Smooth muscle cell (in vitro differentiated cells): ENCODE data around the gene EFS. TPM values are rescaled to one million over a fixed set of nuclear protein-coding genes. Genes with fewer than 3 reads are reported as not detected.
"Not testable (repeated sequence)": the region's sequence is repeated elsewhere in the genome, so short reads cannot be mapped to it uniquely, and the experiment has no call there.

ENCODE experiments used
- DNase-seq: peaks from one replicate; lab custom pipeline; 2025; ENCODE audit not compliant: unreplicated experiment; lab: John Stamatoyannopoulos, UW
- H2AFZ ChIP-seq: fragments of 200-600 bp; sonication (generic); 2 replicates; pipeline ENCODE4 v1.6.0; 2016; ENCODE audit warnings: antibody characterized with exemption, low read depth, mild to moderate bottlenecking
- H3F3A ChIP-seq: fragments of 200-600 bp; sonication (generic); 2 replicates; pipeline ENCODE4 v1.6.0; 2017; ENCODE audit warnings: antibody characterized with exemption, low read depth
- H3K27ac ChIP-seq: fragments of 200-600 bp; sonication (generic); 2 replicates; pipeline ENCODE4 v1.5.1; 2016; ENCODE audit warnings: low read depth, mild to moderate bottlenecking
- H3K27me3 ChIP-seq: fragments of 200-600 bp; sonication (generic); 2 replicates; pipeline ENCODE4 v1.6.1; 2016; ENCODE audit warnings: low read depth, mild to moderate bottlenecking
- H3K36me3 ChIP-seq: fragments of 200-600 bp; sonication (generic); 2 replicates; pipeline ENCODE4 v1.5.1; 2016; ENCODE audit warnings: low read depth
- H3K4me1 ChIP-seq: fragments of 200-600 bp; sonication (generic); 2 replicates; pipeline ENCODE4 v1.5.1; 2016; ENCODE audit warnings: low read depth
- H3K4me2 ChIP-seq: fragments of 200-600 bp; sonication (generic); 2 replicates; pipeline ENCODE4 v1.6.0; 2016; ENCODE audit warnings: mild to moderate bottlenecking
- H3K4me3 ChIP-seq: fragments of 200-600 bp; sonication (generic); 2 replicates; pipeline ENCODE4 v1.5.1; 2016; ENCODE audit warnings: mild to moderate bottlenecking
- H3K79me2 ChIP-seq: fragments of 200-600 bp; sonication (generic); 2 replicates; pipeline ENCODE4 v1.6.0; 2016; ENCODE audit warnings: low read depth, mild to moderate bottlenecking
- H3K9ac ChIP-seq: fragments of 200-600 bp; sonication (generic); 2 replicates; pipeline ENCODE4 v1.6.0; 2016; ENCODE audit warnings: low read depth
- H3K9me3 ChIP-seq: fragments of 200-600 bp; sonication (generic); replicated peaks from 2 replicates; pipeline ENCODE4 v1.5.1; 2016; ENCODE audit warnings: low read depth
- H4K20me1 ChIP-seq: fragments of 200-600 bp; sonication (generic); 2 replicates; pipeline ENCODE4 v1.6.0; 2016; ENCODE audit warnings: low read depth
- WGBS: methylation state at CpG from one replicate; pipeline ENCODE4 v1.1.7; 2016; ENCODE audit warnings: low lambda C conversion rate; 5-methylcytosine and 5-hydroxymethylcytosine counted together
- polyA plus RNA-seq: library from polyadenylated mRNA; unstranded; fragments of >200 nt; fragmentation: Nextera tagmentation; extraction: Ambion mirVana; gene quantifications from 2 replicates; pipeline ENCODE4 v1.2.1, GENCODE V29; 2016
- total RNA-seq: library from RNA; depleted of rRNA; stranded (reverse); fragments of >200 nt; gene quantifications from 2 replicates; pipeline ENCODE4 v1.2.3, GENCODE V29; 2014
- TF ChIP-seq, protein P1 (sequence below): fragments of 200-600 bp; sonication (generic); IDR thresholded peaks from 2 replicates; pipeline ENCODE4 v1.5.1; 2017; ENCODE audit warnings: borderline replicate concordance, mild to moderate bottlenecking, antibody characterized with exemption; ENCODE audit not compliant: insufficient read depth, poor library complexity, severe bottlenecking

The EFS gene
- total and polyA plus RNA-seq, 2 experiments from 2014 or later, result 23.9 to 41.3 TPM

GRCh38 chr14:23388996-23389395 is 24.0 kb upstream of the EFS start:
- Histone ChIP-seq H3F3A (no peaks in the 10 kb centered on the region), H3K9ac (no peak overlapping the region), H4K20me1 (no peaks in the 10 kb centered on the region), H3K4me2 (no peak overlapping the region), H3K4me3 (no peak overlapping the region), H3K27ac (no peak overlapping the region), H3K4me1 (no peaks in the 10 kb centered on the region), H3K27me3 (no peaks in the 10 kb centered on the region), H3K36me3 (no peaks in the 10 kb centered on the region), H2AFZ (no peak overlapping the region), H3K9me3 (no peaks in the 10 kb centered on the region), H3K79me2 (no peaks in the 10 kb centered on the region)
- TF ChIP-seq, protein P1, sequence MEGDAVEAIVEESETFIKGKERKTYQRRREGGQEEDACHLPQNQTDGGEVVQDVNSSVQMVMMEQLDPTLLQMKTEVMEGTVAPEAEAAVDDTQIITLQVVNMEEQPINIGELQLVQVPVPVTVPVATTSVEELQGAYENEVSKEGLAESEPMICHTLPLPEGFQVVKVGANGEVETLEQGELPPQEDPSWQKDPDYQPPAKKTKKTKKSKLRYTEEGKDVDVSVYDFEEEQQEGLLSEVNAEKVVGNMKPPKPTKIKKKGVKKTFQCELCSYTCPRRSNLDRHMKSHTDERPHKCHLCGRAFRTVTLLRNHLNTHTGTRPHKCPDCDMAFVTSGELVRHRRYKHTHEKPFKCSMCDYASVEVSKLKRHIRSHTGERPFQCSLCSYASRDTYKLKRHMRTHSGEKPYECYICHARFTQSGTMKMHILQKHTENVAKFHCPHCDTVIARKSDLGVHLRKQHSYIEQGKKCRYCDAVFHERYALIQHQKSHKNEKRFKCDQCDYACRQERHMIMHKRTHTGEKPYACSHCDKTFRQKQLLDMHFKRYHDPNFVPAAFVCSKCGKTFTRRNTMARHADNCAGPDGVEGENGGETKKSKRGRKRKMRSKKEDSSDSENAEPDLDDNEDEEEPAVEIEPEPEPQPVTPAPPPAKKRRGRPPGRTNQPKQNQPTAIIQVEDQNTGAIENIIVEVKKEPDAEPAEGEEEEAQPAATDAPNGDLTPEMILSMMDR, result no peak
- no peak for DNase-seq
- 94% methylated on average over 8 of the region's 8 CpGs for WGBS

DNA sequence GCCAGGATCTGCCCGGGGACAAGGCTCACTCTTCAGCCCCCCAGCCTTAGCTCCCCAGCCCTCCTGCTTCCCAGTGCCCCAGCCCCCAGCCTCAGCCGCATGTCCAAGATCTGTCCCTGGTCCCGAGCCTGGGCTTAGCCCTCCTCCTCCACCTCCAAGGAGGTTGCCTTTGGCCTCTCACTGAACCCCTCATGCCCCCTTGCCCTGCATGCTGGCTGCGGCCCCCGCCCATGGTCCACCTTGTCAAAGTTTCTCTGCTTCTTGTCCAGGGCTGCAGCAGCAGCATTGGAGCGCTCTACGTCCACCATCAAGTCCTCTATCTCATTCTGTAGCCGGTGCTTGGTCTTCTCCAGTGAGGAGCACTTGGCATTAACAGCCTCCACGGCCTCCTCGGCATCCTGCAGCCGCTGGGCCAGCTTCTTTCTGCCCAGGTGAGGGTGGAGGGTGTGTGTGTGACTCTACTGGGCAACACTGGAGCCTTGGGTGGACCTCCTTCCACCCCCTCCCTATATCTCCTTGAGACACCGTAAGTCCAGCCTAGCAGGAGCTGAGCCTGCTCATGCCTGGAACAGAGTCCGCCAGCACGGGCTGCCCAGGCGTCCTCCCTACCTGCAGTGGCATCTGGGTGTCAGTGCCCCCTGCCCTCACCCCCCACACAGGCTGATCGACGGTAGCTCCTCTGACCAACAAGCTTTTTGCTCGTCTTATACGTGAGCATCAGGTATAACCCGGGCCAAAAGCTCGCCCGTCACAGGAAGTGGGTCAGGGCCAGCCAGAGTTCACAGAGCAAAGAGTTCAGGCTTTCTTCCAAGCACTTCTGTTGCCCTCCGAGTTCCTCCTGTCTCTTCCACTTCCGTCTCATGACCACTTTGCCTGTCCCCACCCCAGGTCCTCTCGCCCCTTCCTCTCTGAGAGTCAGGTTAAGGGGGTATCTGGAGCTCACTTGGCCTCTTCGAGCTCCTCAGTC is 23.2 kb upstream of the EFS start:
- Histone ChIP-seq H3K9me3 (no peaks in the 10 kb centered on the region), H3K4me2 (no peak overlapping the region), H4K20me1 (no peaks in the 10 kb centered on the region), H3F3A (no peaks in the 10 kb centered on the region), H3K27me3 (no peaks in the 10 kb centered on the region), H3K79me2 (no peaks in the 10 kb centered on the region), H3K4me1 (no peaks in the 10 kb centered on the region), H3K4me3 (no peak overlapping the region), H3K27ac (no peak overlapping the region), H2AFZ (no peak overlapping the region), H3K9ac (no peak overlapping the region), H3K36me3 (no peaks in the 10 kb centered on the region)
- TF ChIP-seq, protein P1, result no peak
- no peak for DNase-seq
- 91% methylated on average over 23 of the region's 26 CpGs for WGBS

GRCh38 chr14:23386999-23387398 is 22.0 kb upstream of the EFS start:
- Histone ChIP-seq H3K9ac (no peak overlapping the region), H3F3A (no peaks in the 10 kb centered on the region), H3K4me3 (no peak overlapping the region), H4K20me1 (no peaks in the 10 kb centered on the region), H3K4me1 (no peaks in the 10 kb centered on the region), H3K27ac (no peak overlapping the region), H3K9me3 (no peaks in the 10 kb centered on the region), H3K36me3 (no peaks in the 10 kb centered on the region), H3K27me3 (no peaks in the 10 kb centered on the region), H3K4me2 (no peak overlapping the region), H3K79me2 (no peaks in the 10 kb centered on the region), H2AFZ (no peak overlapping the region)
- TF ChIP-seq, protein P1, result no peak
- no peak for DNase-seq
- 100% methylated on average over 1 of the region's 1 CpG for WGBS

GRCh38 chr14:23386266-23386657 is 21.3 kb upstream of the EFS start:
- H3K4me1 ChIP-seq, H3K27ac ChIP-seq, DNase-seq, H3K79me2 ChIP-seq, H3K36me3 ChIP-seq, H3K4me2 ChIP-seq, H3K9ac ChIP-seq, H3F3A ChIP-seq, H2AFZ ChIP-seq, H3K27me3 ChIP-seq, H4K20me1 ChIP-seq, H3K4me3 ChIP-seq, H3K9me3 ChIP-seq: not testable (repeated sequence)
- WGBS, result 94% methylated on average over 17 of the region's 17 CpGs
